ENCODE results near the gene AHRR. TPM values are rescaled to one million over a fixed set of nuclear protein-coding genes. Genes with fewer than 3 reads are reported as not detected.

Gene AHRR
- total and polyA plus RNA-seq, 2 donors (not counting 1 experiment from before 2014, with no cell fraction given): 11.3 to 26.4 TPM

DNA sequence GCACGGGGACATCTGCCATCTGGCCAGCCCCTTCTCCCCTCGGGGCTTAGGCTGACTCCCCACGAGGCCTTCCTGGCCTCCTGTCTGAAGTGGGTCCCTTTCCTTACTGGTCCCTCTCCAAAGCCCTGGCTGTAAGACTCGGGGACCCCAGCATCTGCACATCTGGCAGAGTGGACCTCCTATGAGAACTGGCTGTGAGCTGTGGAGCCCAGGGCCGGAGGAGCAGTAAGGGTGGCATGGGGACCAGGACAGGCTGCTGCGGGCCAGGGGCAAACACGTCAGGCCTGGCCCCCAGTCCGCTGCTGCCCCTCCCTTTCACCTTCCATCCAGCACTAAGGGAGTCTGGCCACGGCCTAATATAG, 155.3 kb downstream of the AHRR start:
- Histone ChIP-seq H3K27me3 (ENCODE audit: control insufficient read depth, insufficient read depth, low read length) (peaks cover 6% of the 10 kb centered on the region), H3K4me2 (ENCODE audit: extremely low read depth, insufficient read depth, low read length) (no peak overlapping the region), H3K9ac (ENCODE audit: insufficient read depth, low read length) (no peak overlapping the region), H2AFZ (ENCODE audit: low read length) (no peak overlapping the region), H3K79me2 (ENCODE audit: control insufficient read depth, insufficient read depth, low read length) (peaks cover 1% of the 10 kb centered on the region), H3K4me1 (ENCODE audit: control insufficient read depth, extremely low read depth, insufficient read depth, low read length) (no peaks in the 10 kb centered on the region), H3K27ac (ENCODE audit: insufficient read depth, low read length) (no peak overlapping the region), H4K20me1 (ENCODE audit: control insufficient read depth, extremely low read depth, insufficient read depth, low read length) (no peaks in the 10 kb centered on the region), H3K36me3 (ENCODE audit: control insufficient read depth, insufficient read depth, low read length) (no peaks in the 10 kb centered on the region), H3K9me3 (ENCODE audit: control insufficient read depth, insufficient read depth, low read depth, low read length) (no peaks in the 10 kb centered on the region), H3K4me3 (replicated peaks in 1 of 4; ENCODE audit: control extremely low read depth in 1 of 4, insufficient read depth in 1 of 4, low read depth in 3 of 4, low read length in 4 of 4) (no peak overlapping the region)
- TF ChIP-seq, protein P1, sequence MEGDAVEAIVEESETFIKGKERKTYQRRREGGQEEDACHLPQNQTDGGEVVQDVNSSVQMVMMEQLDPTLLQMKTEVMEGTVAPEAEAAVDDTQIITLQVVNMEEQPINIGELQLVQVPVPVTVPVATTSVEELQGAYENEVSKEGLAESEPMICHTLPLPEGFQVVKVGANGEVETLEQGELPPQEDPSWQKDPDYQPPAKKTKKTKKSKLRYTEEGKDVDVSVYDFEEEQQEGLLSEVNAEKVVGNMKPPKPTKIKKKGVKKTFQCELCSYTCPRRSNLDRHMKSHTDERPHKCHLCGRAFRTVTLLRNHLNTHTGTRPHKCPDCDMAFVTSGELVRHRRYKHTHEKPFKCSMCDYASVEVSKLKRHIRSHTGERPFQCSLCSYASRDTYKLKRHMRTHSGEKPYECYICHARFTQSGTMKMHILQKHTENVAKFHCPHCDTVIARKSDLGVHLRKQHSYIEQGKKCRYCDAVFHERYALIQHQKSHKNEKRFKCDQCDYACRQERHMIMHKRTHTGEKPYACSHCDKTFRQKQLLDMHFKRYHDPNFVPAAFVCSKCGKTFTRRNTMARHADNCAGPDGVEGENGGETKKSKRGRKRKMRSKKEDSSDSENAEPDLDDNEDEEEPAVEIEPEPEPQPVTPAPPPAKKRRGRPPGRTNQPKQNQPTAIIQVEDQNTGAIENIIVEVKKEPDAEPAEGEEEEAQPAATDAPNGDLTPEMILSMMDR (conservative IDR thresholded peaks at IDR 0.05 in 1 of 2, IDR thresholded peaks at IDR 0.05 in 1 of 2; ENCODE audit: low read depth in 1 of 2, low read length in 2 of 2): no peak
- no peak for TF ChIP-seq EZH2 (IDR thresholded peaks at IDR 0.05; ENCODE audit: low read length, missing control alignments)
- no peak for DNase-seq (ENCODE audit: low read depth in 2 of 2)

DNA sequence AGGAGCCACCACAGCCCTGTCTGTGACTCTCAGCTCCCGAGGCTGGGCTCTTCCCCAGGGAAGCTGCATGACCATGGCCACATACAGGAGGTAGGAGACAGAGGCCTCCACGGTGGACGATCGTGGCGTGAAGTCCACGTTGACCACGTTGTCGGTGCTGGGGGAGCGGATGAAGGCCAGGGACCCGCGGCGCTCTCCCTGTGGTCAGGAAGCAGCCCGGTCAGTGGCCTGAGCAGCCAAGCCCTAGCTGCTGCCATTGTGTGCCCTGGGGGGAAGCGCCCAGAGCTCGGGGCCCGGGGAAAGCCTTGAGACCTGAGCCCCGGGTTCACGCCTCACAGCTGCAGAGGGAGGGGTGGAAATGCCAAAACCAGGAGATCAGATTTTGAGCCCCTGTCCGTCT, 155.7 kb downstream of the AHRR start:
- no peak for DNase-seq (ENCODE audit: low read depth in 2 of 2)
- TF ChIP-seq, protein P1 (conservative IDR thresholded peaks at IDR 0.05 in 1 of 2, IDR thresholded peaks at IDR 0.05 in 1 of 2; ENCODE audit: low read depth in 1 of 2, low read length in 2 of 2): no peak
- no peak for TF ChIP-seq EZH2 (IDR thresholded peaks at IDR 0.05; ENCODE audit: low read length, missing control alignments)

DNA sequence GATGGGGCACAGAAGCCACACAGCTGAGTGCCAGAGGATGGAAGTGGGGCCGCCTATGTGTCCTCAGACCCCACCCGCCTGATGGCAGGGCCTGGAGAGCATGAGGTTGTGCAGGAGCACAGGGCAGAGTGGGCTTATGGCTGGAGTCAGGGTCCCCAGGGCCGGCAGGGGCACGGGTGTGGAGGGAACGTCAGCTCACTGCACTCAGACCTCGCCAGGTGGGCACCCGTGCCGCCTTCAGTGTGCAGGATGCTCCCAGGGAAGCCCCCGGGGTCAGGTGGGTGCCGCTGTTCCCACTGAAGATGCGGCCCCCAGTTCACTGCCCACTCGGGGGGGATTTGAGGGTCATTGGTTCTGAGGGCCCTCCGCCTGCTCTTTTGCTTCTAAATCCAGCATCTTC, 156.4 kb downstream of the AHRR start:
- H3K9ac ChIP-seq (ENCODE audit: insufficient read depth, low read length): no peak overlapping the region
- H3K36me3 ChIP-seq (ENCODE audit: control insufficient read depth, insufficient read depth, low read length): no peaks in the 10 kb centered on the region
- no peak overlapping the region for H2AFZ ChIP-seq (ENCODE audit: low read length)
- no peaks in the 10 kb centered on the region for H3K9me3 ChIP-seq (ENCODE audit: control insufficient read depth, insufficient read depth, low read depth, low read length)
- no peaks in the 10 kb centered on the region for H4K20me1 ChIP-seq (ENCODE audit: control insufficient read depth, extremely low read depth, insufficient read depth, low read length)
- H3K4me1 ChIP-seq (ENCODE audit: control insufficient read depth, extremely low read depth, insufficient read depth, low read length): no peaks in the 10 kb centered on the region
- no peak for TF ChIP-seq EZH2 (IDR thresholded peaks at IDR 0.05; ENCODE audit: low read length, missing control alignments)
- TF ChIP-seq, protein P1 (conservative IDR thresholded peaks at IDR 0.05 in 1 of 2, IDR thresholded peaks at IDR 0.05 in 1 of 2; ENCODE audit: low read depth in 1 of 2, low read length in 2 of 2): no peak
- no peak for DNase-seq (ENCODE audit: low read depth in 2 of 2)
- H3K79me2 ChIP-seq (ENCODE audit: control insufficient read depth, insufficient read depth, low read length): no peaks in the 10 kb centered on the region
- H3K4me3 ChIP-seq (replicated peaks in 1 of 4; ENCODE audit: control extremely low read depth in 1 of 4, insufficient read depth in 1 of 4, low read depth in 3 of 4, low read length in 4 of 4): no peak overlapping the region
- H3K4me2 ChIP-seq (ENCODE audit: extremely low read depth, insufficient read depth, low read length): no peak overlapping the region
- H3K27ac ChIP-seq (ENCODE audit: insufficient read depth, low read length): no peak overlapping the region
- H3K27me3 ChIP-seq (ENCODE audit: control insufficient read depth, insufficient read depth, low read length): peaks cover 6% of the 10 kb centered on the region

More for the DNA sequence above, 155.7 kb downstream of the AHRR start:
- Histone ChIP-seq H4K20me1 (ENCODE audit: control insufficient read depth, extremely low read depth, insufficient read depth, low read length) (no peaks in the 10 kb centered on the region), H3K4me3 (replicated peaks in 1 of 4; ENCODE audit: control extremely low read depth in 1 of 4, insufficient read depth in 1 of 4, low read depth in 3 of 4, low read length in 4 of 4) (no peak overlapping the region), H3K36me3 (ENCODE audit: control insufficient read depth, insufficient read depth, low read length) (no peaks in the 10 kb centered on the region), H3K27me3 (ENCODE audit: control insufficient read depth, insufficient read depth, low read length) (peaks cover 6% of the 10 kb centered on the region), H3K9me3 (ENCODE audit: control insufficient read depth, insufficient read depth, low read depth, low read length) (no peaks in the 10 kb centered on the region), H3K4me1 (ENCODE audit: control insufficient read depth, extremely low read depth, insufficient read depth, low read length) (no peaks in the 10 kb centered on the region), H3K9ac (ENCODE audit: insufficient read depth, low read length) (no peak overlapping the region), H3K4me2 (ENCODE audit: extremely low read depth, insufficient read depth, low read length) (no peak overlapping the region), H3K79me2 (ENCODE audit: control insufficient read depth, insufficient read depth, low read length) (peaks cover 1% of the 10 kb centered on the region), H3K27ac (ENCODE audit: insufficient read depth, low read length) (no peak overlapping the region), H2AFZ (ENCODE audit: low read length) (no peak overlapping the region)

Measured in fibroblast of lung (primary cell).